H1 (cell line): ENCODE measurements around the gene XK. TPM values are rescaled to one million over a fixed set of nuclear protein-coding genes. Genes with fewer than 3 reads are reported as not detected.

Source experiments
- CTCF ChIA-PET: fragments of 300-600 bp; sonication (Branson Sonifier 250); formaldehyde crosslinking; loops from one replicate; lab custom pipeline; 2021; ENCODE audit not compliant: partially characterized antibody; lab: Charles Lee
- POLR2A ChIA-PET: fragments of 300-600 bp; sonication (Branson Sonifier 250); formaldehyde crosslinking; loops from one replicate; lab custom pipeline; 2021; ENCODE audit warnings: inconsistent platforms; ENCODE audit not compliant: partially characterized antibody; lab: Charles Lee
- DNase-seq, 2 experiments: peaks; one replicate each; pipeline versions ENCODE4 v3.0.0 to v3.0.0-alpha.2; 2010 to 2022; ENCODE audit warnings: low spot score in 2 of 2, low read depth in 1 of 2, mixed read lengths in 1 of 2
- FAIRE-seq: peaks from 2 replicates; lab custom pipeline; 2011; peaks lifted over from hg19 to GRCh38; lab: Jason Lieb, UNC
- H2AFZ ChIP-seq: 2 replicates; pipeline ENCODE4 v1.8.1; 2012; ENCODE audit warnings: low read length, inconsistent platforms
- H2AK5ac ChIP-seq: 2 replicates; pipeline ENCODE4 v1.6.1; 2013; ENCODE audit warnings: low read depth, low read length
- H2BK120ac ChIP-seq: replicated peaks from 2 replicates; pipeline ENCODE3; 2013; ENCODE audit warnings: low read depth, low read length, inconsistent platforms
- H2BK12ac ChIP-seq: 2 replicates; pipeline ENCODE4 v1.6.1; 2013; ENCODE audit warnings: low read depth, low read length
- H2BK15ac ChIP-seq: 2 replicates; pipeline ENCODE4 v1.6.1; 2013; ENCODE audit warnings: low read length
- H2BK20ac ChIP-seq: 2 replicates; pipeline ENCODE4 v1.6.1; 2013; ENCODE audit warnings: low read length
- H2BK5ac ChIP-seq: 2 replicates; pipeline ENCODE4 v1.6.1; 2013; ENCODE audit warnings: low read depth, low read length
- H3K14ac ChIP-seq: 2 replicates; pipeline ENCODE4 v1.6.1; 2013; ENCODE audit warnings: inconsistent platforms; ENCODE audit not compliant: insufficient read length
- H3K18ac ChIP-seq: 2 replicates; pipeline ENCODE4 v1.6.1; 2013; ENCODE audit warnings: low read length; ENCODE audit errors: extremely low read depth
- H3K23ac ChIP-seq: 2 replicates; pipeline ENCODE4 v1.6.1; 2013; ENCODE audit warnings: inconsistent platforms; ENCODE audit not compliant: insufficient read length
- H3K23me2 ChIP-seq: 2 replicates; pipeline ENCODE4 v1.6.1; 2013; ENCODE audit warnings: low read depth, low read length
- H3K27ac ChIP-seq: 2 replicates; pipeline ENCODE4 v1.6.1; 2011; ENCODE audit warnings: low read depth, low read length, inconsistent platforms
- H3K27me3 ChIP-seq, 4 experiments: replicated peaks in 1 of 4; 1 replicate in 1 of 4; 2 replicates in 3 of 4; pipeline versions ENCODE4 v1.6.1 to v1.8.1; 2011 to 2013; ENCODE audit warnings: low read length in 3 of 4, mild to moderate bottlenecking in 3 of 4, inconsistent platforms in 2 of 4, mixed read lengths in 2 of 4, moderate library complexity in 1 of 4; ENCODE audit not compliant: control insufficient read depth in 3 of 4, insufficient read depth in 3 of 4; ENCODE audit errors: extremely low read depth in 1 of 4
- H3K36me3 ChIP-seq, 4 experiments: 2 replicates each; pipeline versions ENCODE4 v1.6.1 to v1.8.1; 2011 to 2013; ENCODE audit warnings: mild to moderate bottlenecking in 4 of 4, low read length in 3 of 4, moderate library complexity in 2 of 4, control low read depth in 1 of 4, inconsistent platforms in 1 of 4; ENCODE audit not compliant: insufficient read depth in 4 of 4, control insufficient read depth in 2 of 4
- H3K4ac ChIP-seq: replicated peaks from 2 replicates; pipeline ENCODE3; 2013; ENCODE audit warnings: low read length, low read depth, mixed read lengths, inconsistent platforms; ENCODE audit not compliant: insufficient read length
- H3K4me1 ChIP-seq, 4 experiments: replicated peaks in 1 of 4; 1 replicate in 1 of 4; 2 replicates in 3 of 4; pipeline versions ENCODE4 v1.6.1 to v1.8.1; 2011 to 2013; ENCODE audit warnings: low read length in 3 of 4, inconsistent platforms in 2 of 4, mixed read lengths in 1 of 4; ENCODE audit not compliant: insufficient read depth in 4 of 4, control insufficient read depth in 3 of 4
- H3K4me2 ChIP-seq, 2 experiments: 2 replicates each; pipeline versions ENCODE4 v1.6.1 to v1.8.1; 2011 to 2013; ENCODE audit warnings: low read depth in 2 of 2, low read length in 2 of 2, control low read depth in 1 of 2, inconsistent platforms in 1 of 2, mild to moderate bottlenecking in 1 of 2; ENCODE audit not compliant: insufficient read depth in 1 of 2
- H3K4me3 ChIP-seq, 4 experiments: fragments of 200-600, 300-600 bp in 1 of 4; sonication (generic), shearing (Covaris generic), sonication (Bioruptor Twin) in 1 of 4; 2 replicates each; pipeline versions ENCODE4 v1.5.1 to v1.8.1; 2011 to 2016; ENCODE audit warnings: low read length in 4 of 4, low read depth in 3 of 4, control low read depth in 2 of 4, inconsistent platforms in 2 of 4, mild to moderate bottlenecking in 2 of 4, mixed read lengths in 1 of 4, moderate library complexity in 1 of 4; ENCODE audit not compliant: insufficient read depth in 2 of 4; ENCODE audit errors: extremely low read depth in 1 of 4
- H3K56ac ChIP-seq: replicated peaks from 2 replicates; pipeline ENCODE3; 2013; ENCODE audit warnings: low read depth, mild to moderate bottlenecking, mixed read lengths, low read length, inconsistent platforms; ENCODE audit not compliant: insufficient read length
- H3K79me1 ChIP-seq: 2 replicates; pipeline ENCODE4 v1.6.1; 2013; ENCODE audit warnings: low read depth, low read length, control low read depth
- H3K79me2 ChIP-seq, 2 experiments: 2 replicates each; pipeline versions ENCODE4 v1.6.1 to v1.8.1; 2012 to 2013; ENCODE audit warnings: low read length in 2 of 2, mild to moderate bottlenecking in 2 of 2, inconsistent platforms in 1 of 2; ENCODE audit not compliant: insufficient read depth in 2 of 2, control insufficient read depth in 1 of 2
- H3K9ac ChIP-seq, 4 experiments: replicated peaks in 1 of 4; 1 replicate in 1 of 4; 2 replicates in 3 of 4; pipeline versions ENCODE4 v1.6.1 to v1.8.1; 2011 to 2013; ENCODE audit warnings: low read depth in 3 of 4, low read length in 3 of 4, control low read depth in 2 of 4, mild to moderate bottlenecking in 2 of 4, moderate library complexity in 2 of 4, inconsistent platforms in 1 of 4; ENCODE audit errors: extremely low read depth in 1 of 4
- H3K9me3 ChIP-seq, 2 experiments: 2 replicates each; pipeline versions ENCODE4 v1.6.1 to v1.8.1; 2012 to 2013; ENCODE audit warnings: mild to moderate bottlenecking in 2 of 2, moderate library complexity in 2 of 2, control low read depth in 1 of 2, inconsistent platforms in 1 of 2, low read depth in 1 of 2, low read length in 1 of 2, mixed read lengths in 1 of 2; ENCODE audit not compliant: insufficient read depth in 2 of 2
- H4K20me1 ChIP-seq, 2 experiments: replicated peaks in 1 of 2; 2 replicates each; pipeline versions ENCODE3 to v1.8.1; 2011 to 2013; ENCODE audit warnings: inconsistent platforms in 2 of 2, low read length in 2 of 2, mild to moderate bottlenecking in 1 of 2; ENCODE audit not compliant: insufficient read depth in 2 of 2, control insufficient read depth in 1 of 2
- H4K5ac ChIP-seq: 2 replicates; pipeline ENCODE4 v1.6.1; 2013; ENCODE audit warnings: low read length, low read depth, mixed read lengths, inconsistent platforms; ENCODE audit not compliant: insufficient read length
- H4K8ac ChIP-seq: 2 replicates; pipeline ENCODE4 v1.8.0; 2013; ENCODE audit warnings: mild to moderate bottlenecking, moderate library complexity, low read length, inconsistent platforms; ENCODE audit not compliant: insufficient read depth; ENCODE audit errors: extremely low read depth
- H4K91ac ChIP-seq: replicated peaks from 2 replicates; pipeline ENCODE3; 2013; ENCODE audit warnings: low read length, mixed read lengths, inconsistent platforms; ENCODE audit not compliant: insufficient read length
- BACH1 ChIP-seq: IDR thresholded peaks from 2 replicates; pipeline ENCODE4 v1.6.1; 2012; ENCODE audit warnings: low read length, improper control_type of control experiment
- WGBS, 2 experiments: shearing (Covaris generic) in 1 of 2; methylation state at CpG; one replicate each; pipeline versions ENCODE4 v1.1.6 to v1.1.7; 2013 to 2015; ENCODE audit warnings: low lambda C conversion rate in 2 of 2, mixed read lengths in 2 of 2, inconsistent platforms in 1 of 2, low coverage in 1 of 2, missing lambda C conversion rate in 1 of 2; ENCODE audit not compliant: insufficient replicate concordance in 2 of 2, insufficient coverage in 1 of 2, insufficient read length in 1 of 2; ENCODE audit errors: extremely low coverage in 1 of 2, missing lambda C conversion rate in 1 of 2; 5-methylcytosine and 5-hydroxymethylcytosine counted together
- polyA plus RNA-seq, 7 experiments: library from polyadenylated mRNA; depleted of rRNA in 3 of 7; stranded (reverse) in 5 of 7; unstranded in 2 of 7; fragments of >200 nt in 5 of 7; fragments of 200-250 nt in 2 of 7; gene quantifications; 1 replicate in 5 of 7; 2 replicates in 1 of 7; 4 replicates in 1 of 7; pipeline versions ENCODE4 v1.2.1 to v1.2.3, GENCODE V29; 2011 to 2013; ENCODE audit warnings: missing spikeins in 2 of 7, mixed read lengths in 2 of 7
- total RNA-seq: library from RNA; stranded (reverse); fragmentation: NEBNext Ultra II Directional; extraction: Animal tissue kit (Norgen Biotek cat#: 25700); gene quantifications from 2 replicates; pipeline ENCODE4 v1.2.1, GENCODE V29; 2021

Gene XK
- total and polyA plus RNA-seq, 2 of the 8 experiments (the other 6 are each of a cell fraction or from before 2014, with no cell fraction given): 0.76 to 0.84 TPM

GRCh38 chrX:37759351-37759750 lies 73.8 kb downstream of the XK start:
- FAIRE-seq: no peak
- CTCF ChIA-PET: interaction anchor here (1.3 to 2.8 kb wide), 2 partner anchors 14 to 65 kb away, joined by 5 to 13 read pairs; no protein-coding TSS in a partner anchor
- 80% methylated on average over 1 of the region's 1 CpG; no CpG with 5 or more reads in 1 of the 2 experiments for WGBS, 2 experiments

More at GRCh38 chrX:37759351-37759750, 73.8 kb downstream of the XK start:
- no peak overlapping the region for H3K23ac ChIP-seq
- H3K4ac ChIP-seq: no peak overlapping the region
- H3K23me2 ChIP-seq: no peaks in the 10 kb centered on the region
- no peak overlapping the region for H2AK5ac ChIP-seq
- H3K27ac ChIP-seq: no peak overlapping the region
- H3K79me2 ChIP-seq: no peaks in the 10 kb centered on the region
- no peak overlapping the region for H2BK5ac ChIP-seq
- no peak overlapping the region for H2BK120ac ChIP-seq
- H4K5ac ChIP-seq: no peak overlapping the region
- H3K4me1 ChIP-seq: no peaks in the 10 kb centered on the region
- no peak overlapping the region for H3K9ac ChIP-seq
- no peak overlapping the region for H2BK15ac ChIP-seq
- H3K56ac ChIP-seq: no peak overlapping the region
- H3K4me2 ChIP-seq: no peak overlapping the region
- no peak overlapping the region for H2BK12ac ChIP-seq
- no peak overlapping the region for H3K18ac ChIP-seq
- H4K91ac ChIP-seq: no peak overlapping the region
- no peaks in the 10 kb centered on the region for H3K27me3 ChIP-seq
- DNase-seq: no peak
- no peak overlapping the region for H2BK20ac ChIP-seq
- POLR2A ChIA-PET: no interaction called here
- no peak overlapping the region for H3K14ac ChIP-seq
- H4K20me1 ChIP-seq: no peaks in the 10 kb centered on the region
- H3K9me3 ChIP-seq: no peaks in the 10 kb centered on the region
- H3K79me1 ChIP-seq: no peaks in the 10 kb centered on the region
- no peak overlapping the region for H3K4me3 ChIP-seq
- no peak overlapping the region for H2AFZ ChIP-seq
- TF ChIP-seq BACH1: no peak
- H4K8ac ChIP-seq: no peak overlapping the region
- no peaks in the 10 kb centered on the region for H3K36me3 ChIP-seq
